ENCODE measurements around the gene GPC3.

DNA sequence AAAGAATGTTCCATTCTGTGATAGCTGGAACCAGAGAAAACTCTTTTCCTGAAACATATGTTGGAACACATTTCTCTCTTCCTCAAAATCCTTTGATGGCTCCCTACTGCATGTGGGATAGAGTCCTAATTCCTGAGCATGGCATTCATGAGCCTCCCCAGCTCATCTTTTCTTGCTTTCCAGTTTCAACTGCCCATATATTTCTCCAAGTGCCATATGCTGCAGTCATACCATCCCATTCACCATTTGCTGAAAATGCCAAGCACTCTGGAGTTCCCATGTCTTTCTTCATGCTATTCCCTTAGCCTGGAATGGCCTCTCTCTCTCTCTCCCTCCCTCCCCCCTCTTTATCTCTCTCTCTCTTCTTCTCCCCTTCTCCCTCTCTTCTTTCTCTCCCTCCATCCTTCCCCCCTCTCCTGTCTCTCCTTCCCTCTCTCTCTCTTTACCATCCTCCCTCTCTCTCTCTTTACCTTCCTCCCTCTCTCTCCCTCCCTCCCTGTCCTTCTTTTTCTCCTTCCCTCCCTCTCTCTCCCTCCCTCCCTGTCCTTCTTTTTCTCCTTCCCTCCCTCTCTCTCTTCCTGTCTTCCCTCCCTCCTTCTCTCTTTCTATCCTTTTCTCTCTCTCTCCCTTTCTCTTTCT lies 436.0 kb downstream of the GPC3 start:
- TF ChIP-seq, protein P1, sequence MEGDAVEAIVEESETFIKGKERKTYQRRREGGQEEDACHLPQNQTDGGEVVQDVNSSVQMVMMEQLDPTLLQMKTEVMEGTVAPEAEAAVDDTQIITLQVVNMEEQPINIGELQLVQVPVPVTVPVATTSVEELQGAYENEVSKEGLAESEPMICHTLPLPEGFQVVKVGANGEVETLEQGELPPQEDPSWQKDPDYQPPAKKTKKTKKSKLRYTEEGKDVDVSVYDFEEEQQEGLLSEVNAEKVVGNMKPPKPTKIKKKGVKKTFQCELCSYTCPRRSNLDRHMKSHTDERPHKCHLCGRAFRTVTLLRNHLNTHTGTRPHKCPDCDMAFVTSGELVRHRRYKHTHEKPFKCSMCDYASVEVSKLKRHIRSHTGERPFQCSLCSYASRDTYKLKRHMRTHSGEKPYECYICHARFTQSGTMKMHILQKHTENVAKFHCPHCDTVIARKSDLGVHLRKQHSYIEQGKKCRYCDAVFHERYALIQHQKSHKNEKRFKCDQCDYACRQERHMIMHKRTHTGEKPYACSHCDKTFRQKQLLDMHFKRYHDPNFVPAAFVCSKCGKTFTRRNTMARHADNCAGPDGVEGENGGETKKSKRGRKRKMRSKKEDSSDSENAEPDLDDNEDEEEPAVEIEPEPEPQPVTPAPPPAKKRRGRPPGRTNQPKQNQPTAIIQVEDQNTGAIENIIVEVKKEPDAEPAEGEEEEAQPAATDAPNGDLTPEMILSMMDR (IDR thresholded peaks at IDR 0.05), result no peak
- TF ChIP-seq EZH2 (IDR thresholded peaks at IDR 0.05), result no peak
